HL-60 (cell line): Measurements from ENCODE around the gene MAP3K13.

Source experiments
- DNase-seq, 2 experiments: peaks; one replicate each; pipeline ENCODE4 v3.0.0-alpha.2; 2010 to 2020; ENCODE audit warnings: low read depth in 1 of 2, low spot score in 1 of 2
- H3K27ac ChIP-seq: fragments of 250-450 bp; sonication (Bioruptor Pico); replicated peaks from 2 replicates; pipeline ENCODE4 v1.5.1; 2020; ENCODE audit warnings: mild to moderate bottlenecking, moderate library complexity
- H3K27me3 ChIP-seq: fragments of 250-450 bp; sonication (Bioruptor Pico); 2 replicates; pipeline ENCODE4 v1.5.1; 2021; ENCODE audit warnings: mild to moderate bottlenecking, moderate library complexity; ENCODE audit not compliant: insufficient read depth, poor library complexity, severe bottlenecking
- H3K4me3 ChIP-seq: replicated peaks from 2 replicates; pipeline ENCODE4 v1.5.1; 2011; ENCODE audit warnings: mild to moderate bottlenecking, control low read depth, low read length; ENCODE audit not compliant: insufficient read depth
- GABPA ChIP-seq: IDR thresholded peaks from 2 replicates; pipeline ENCODE4 v1.6.1; 2012; ENCODE audit warnings: low read depth
- POLR2AphosphoS5 ChIP-seq: IDR thresholded peaks from 2 replicates; pipeline ENCODE4 v1.6.1; 2012; ENCODE audit warnings: low read depth
- REST ChIP-seq: IDR thresholded peaks from 2 replicates; pipeline ENCODE4 v1.6.1; 2012; ENCODE audit warnings: low read depth; ENCODE audit not compliant: insufficient replicate concordance
- SPI1 ChIP-seq: IDR thresholded peaks from 2 replicates; pipeline ENCODE4 v1.6.1; 2012; ENCODE audit warnings: low read depth, mild to moderate bottlenecking, borderline replicate concordance
- TF ChIP-seq, protein P1 (sequence below): IDR thresholded peaks from one replicate; pipeline ENCODE4 v1.5.1; 2011; ENCODE audit warnings: low read length, control low read depth, inconsistent platforms; ENCODE audit not compliant: insufficient read depth

MAP3K13 gene

DNA sequence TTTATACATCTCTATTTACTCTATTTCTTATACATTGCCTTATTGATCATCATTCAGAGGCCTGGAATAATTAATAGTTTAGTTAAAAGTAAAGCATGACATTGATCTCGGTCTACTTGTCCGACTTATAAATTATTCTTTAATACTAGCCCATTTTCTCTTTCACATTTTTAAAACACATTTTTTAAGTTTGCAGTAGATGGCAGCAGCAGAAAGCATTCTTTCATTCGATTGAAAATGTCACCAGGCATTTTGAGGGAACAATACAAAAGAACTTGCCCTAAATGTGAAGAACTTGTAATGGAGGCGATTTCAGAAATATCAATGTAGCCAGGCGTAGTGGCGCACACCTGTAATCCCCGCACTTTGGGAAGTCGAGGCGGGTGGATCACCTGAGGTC lies 15.5 kb upstream of the MAP3K13 start:
- H3K4me3 ChIP-seq = no peak overlapping the region
- H3K27ac ChIP-seq = no peak overlapping the region
- no peak for DNase-seq
- no peaks in the 10 kb centered on the region for H3K27me3 ChIP-seq
- no peak for TF ChIP-seq POLR2AphosphoS5
- TF ChIP-seq, protein P1, sequence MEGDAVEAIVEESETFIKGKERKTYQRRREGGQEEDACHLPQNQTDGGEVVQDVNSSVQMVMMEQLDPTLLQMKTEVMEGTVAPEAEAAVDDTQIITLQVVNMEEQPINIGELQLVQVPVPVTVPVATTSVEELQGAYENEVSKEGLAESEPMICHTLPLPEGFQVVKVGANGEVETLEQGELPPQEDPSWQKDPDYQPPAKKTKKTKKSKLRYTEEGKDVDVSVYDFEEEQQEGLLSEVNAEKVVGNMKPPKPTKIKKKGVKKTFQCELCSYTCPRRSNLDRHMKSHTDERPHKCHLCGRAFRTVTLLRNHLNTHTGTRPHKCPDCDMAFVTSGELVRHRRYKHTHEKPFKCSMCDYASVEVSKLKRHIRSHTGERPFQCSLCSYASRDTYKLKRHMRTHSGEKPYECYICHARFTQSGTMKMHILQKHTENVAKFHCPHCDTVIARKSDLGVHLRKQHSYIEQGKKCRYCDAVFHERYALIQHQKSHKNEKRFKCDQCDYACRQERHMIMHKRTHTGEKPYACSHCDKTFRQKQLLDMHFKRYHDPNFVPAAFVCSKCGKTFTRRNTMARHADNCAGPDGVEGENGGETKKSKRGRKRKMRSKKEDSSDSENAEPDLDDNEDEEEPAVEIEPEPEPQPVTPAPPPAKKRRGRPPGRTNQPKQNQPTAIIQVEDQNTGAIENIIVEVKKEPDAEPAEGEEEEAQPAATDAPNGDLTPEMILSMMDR = no peak
- TF ChIP-seq GABPA = no peak
- TF ChIP-seq REST = no peak
- TF ChIP-seq SPI1 = no peak

GRCh38 chr3:185350841-185351240 lies 12.1 kb upstream of the MAP3K13 start:
- no peak overlapping the region for H3K4me3 ChIP-seq
- H3K27me3 ChIP-seq = no peaks in the 10 kb centered on the region
- TF ChIP-seq POLR2AphosphoS5 (no peak), REST (no peak), GABPA (no peak), SPI1 (no peak)
- TF ChIP-seq, protein P1 = no peak
- no peak for DNase-seq
- no peak overlapping the region for H3K27ac ChIP-seq

DNA sequence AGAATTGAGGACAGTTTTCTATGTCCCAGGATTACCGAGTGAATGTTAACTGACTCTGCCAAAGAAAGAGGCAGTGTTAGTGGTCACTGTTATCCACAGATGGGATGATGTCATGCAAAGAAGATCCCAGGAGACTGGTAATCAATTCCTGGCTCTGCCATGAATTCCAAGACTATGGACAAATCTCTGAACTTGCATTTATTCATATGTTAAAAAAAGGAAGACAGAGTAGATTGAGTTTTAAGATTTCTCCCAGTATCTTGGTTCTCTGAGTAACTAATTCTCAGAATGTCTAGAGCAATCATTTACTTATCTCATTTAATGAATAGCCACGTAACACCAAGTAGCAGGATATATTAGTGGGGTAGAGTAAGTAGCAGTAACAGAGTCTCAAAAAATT lies 11.5 kb upstream of the MAP3K13 start:
- DNase-seq = no peak
- TF ChIP-seq, protein P1 = no peak
- TF ChIP-seq SPI1 = no peak
- no peak for TF ChIP-seq POLR2AphosphoS5
- no peak for TF ChIP-seq REST
- no peak for TF ChIP-seq GABPA
- H3K27ac ChIP-seq = no peak overlapping the region
- H3K27me3 ChIP-seq = no peaks in the 10 kb centered on the region
- H3K4me3 ChIP-seq = no peak overlapping the region
